ENCODE results near the gene APCDD1L. TPM values are rescaled to one million over a fixed set of nuclear protein-coding genes. Genes with fewer than 3 reads are reported as not detected.

APCDD1L gene
- total and polyA plus RNA-seq, 2 of the 8 experiments (the other 6 are each of a cell fraction or from before 2014, with no cell fraction given): 0.83 to 3.1 TPM

GRCh38 chr20:58473453-58474425 is 41.5 kb downstream of the APCDD1L start:
- H3K27ac ChIP-seq (ENCODE audit: low read depth, low read length): no peak overlapping the region
- no peak overlapping the region for H2BK15ac ChIP-seq (ENCODE audit: low read length)
- peaks cover 0 to 3% (median 0%) of the 10 kb centered on the region in 4 experiments; a peak in 2 of 7 replicates for H3K4me1 ChIP-seq (replicated peaks in 1 of 4; ENCODE audit: control insufficient read depth in 3 of 4, insufficient read depth in 4 of 4, low read length in 3 of 4)
- no peak overlapping the region for H2BK20ac ChIP-seq (ENCODE audit: low read length)
- H3K56ac ChIP-seq (replicated peaks; ENCODE audit: insufficient read length, low read depth, low read length): no peak overlapping the region
- H3K36me3 ChIP-seq (ENCODE audit: control insufficient read depth in 2 of 4, insufficient read depth in 4 of 4, low read length in 3 of 4): no peaks in the 10 kb centered on the region
- no peak overlapping the region for H2AFZ ChIP-seq (ENCODE audit: low read length)
- FAIRE-seq: no peak
- POLR2A ChIA-PET (ENCODE audit: partially characterized antibody): no interaction called here
- no peak overlapping the region for H2BK12ac ChIP-seq (ENCODE audit: low read depth, low read length)
- H3K4me2 ChIP-seq (ENCODE audit: insufficient read depth in 1 of 2, low read depth in 2 of 2, low read length in 2 of 2): no peak overlapping the region
- H4K20me1 ChIP-seq (replicated peaks in 1 of 2; ENCODE audit: control insufficient read depth in 1 of 2, insufficient read depth in 2 of 2, low read length in 2 of 2): no peaks in the 10 kb centered on the region
- H3K79me1 ChIP-seq (ENCODE audit: low read depth, low read length): no peaks in the 10 kb centered on the region
- H3K18ac ChIP-seq (ENCODE audit: extremely low read depth, low read length): no peak overlapping the region
- WGBS, 2 experiments (ENCODE audit: extremely low coverage in 1 of 2, insufficient coverage in 1 of 2, insufficient read length in 1 of 2, insufficient replicate concordance in 2 of 2, low coverage in 1 of 2, low lambda C conversion rate in 2 of 2, missing lambda C conversion rate in 1 of 2): 87% methylated on average over 13 of the region's 13 CpGs; no CpG with 5 or more reads in 1 of the 2 experiments
- H3K27me3 ChIP-seq (replicated peaks in 1 of 4; ENCODE audit: control insufficient read depth in 3 of 4, extremely low read depth in 1 of 4, insufficient read depth in 3 of 4, low read length in 3 of 4): no peaks in the 10 kb centered on the region
- no peak overlapping the region for H3K14ac ChIP-seq (ENCODE audit: insufficient read length)
- H4K91ac ChIP-seq (replicated peaks; ENCODE audit: insufficient read length, low read length): no peak overlapping the region
- H2AK5ac ChIP-seq (ENCODE audit: low read depth, low read length): no peak overlapping the region
- CTCF ChIA-PET (ENCODE audit: partially characterized antibody): interaction anchor here (0.6 to 1.0 kb wide), 4 partner anchors 10 to 964 kb away, joined by 3 read pairs; no protein-coding TSS in a partner anchor
- no peaks in the 10 kb centered on the region for H3K23me2 ChIP-seq (ENCODE audit: low read depth, low read length)
- H4K5ac ChIP-seq (ENCODE audit: insufficient read length, low read depth, low read length): no peak overlapping the region
- H2BK5ac ChIP-seq (ENCODE audit: low read depth, low read length): no peak overlapping the region
- H3K79me2 ChIP-seq (ENCODE audit: control insufficient read depth in 1 of 2, insufficient read depth in 2 of 2, low read length in 2 of 2): no peaks in the 10 kb centered on the region
- no peak overlapping the region for H3K9ac ChIP-seq (replicated peaks in 1 of 4; ENCODE audit: extremely low read depth in 1 of 4, low read depth in 3 of 4, low read length in 3 of 4)
- no peak overlapping the region for H3K4me3 ChIP-seq (ENCODE audit: extremely low read depth in 1 of 4, insufficient read depth in 2 of 4, low read depth in 3 of 4, low read length in 4 of 4)
- DNase-seq (ENCODE audit: low read depth in 1 of 2, low spot score in 2 of 2): peak in 1 of 2 experiments; percentile 26
- H3K23ac ChIP-seq (ENCODE audit: insufficient read length): no peak overlapping the region
- H4K8ac ChIP-seq (ENCODE audit: extremely low read depth, insufficient read depth, low read length): no peak overlapping the region
- H3K9me3 ChIP-seq (ENCODE audit: insufficient read depth in 2 of 2, low read depth in 1 of 2, low read length in 1 of 2): peaks cover 7 to 15% of the 10 kb centered on the region in 2 experiments; a peak in 3 of 4 replicates
- H3K4ac ChIP-seq (replicated peaks; ENCODE audit: insufficient read length, low read depth, low read length): no peak overlapping the region
- no peak overlapping the region for H2BK120ac ChIP-seq (replicated peaks; ENCODE audit: low read depth, low read length)
- no peak for TF ChIP-seq ATF2 (IDR thresholded peaks at IDR 0.05; ENCODE audit: low read length)
- TF ChIP-seq YY1 (IDR thresholded peaks at IDR 0.05; ENCODE audit: low read depth, low read length): no peak
- no peak for TF ChIP-seq HDAC6 (IDR thresholded peaks at IDR 0.05; ENCODE audit: low read depth, low read length)
- no peak for TF ChIP-seq ZNF274 (IDR thresholded peaks at IDR 0.05; ENCODE audit: borderline replicate concordance, extremely low read depth, low read length)
- no peak for TF ChIP-seq NRF1 (IDR thresholded peaks at IDR 0.05; ENCODE audit: low read depth, low read length)
- TF ChIP-seq KDM4A (IDR thresholded peaks at IDR 0.05; ENCODE audit: low read depth, low read length, severe bottlenecking): no peak
- TF ChIP-seq SP4 (IDR thresholded peaks at IDR 0.05; ENCODE audit: low read length): no peak
- no peak for TF ChIP-seq BCL11A (IDR thresholded peaks at IDR 0.05; ENCODE audit: low read depth in 2 of 2, low read length in 2 of 2)
